Right lobe of liver (tissue), 4 donors: ENCODE measurements around the gene DCAF17.

Experiments used
- POLR2A ChIP-seq: fragments of 450-650 bp; IDR thresholded peaks from one replicate; pipeline ENCODE4 v1.6.1; 2017; ENCODE audit warnings: antibody characterized with exemption, mild to moderate bottlenecking
- TF ChIP-seq, protein P1 (sequence below), 4 donors: fragments of 200-600 bp in 3 of 4; fragments of 450-650 bp in 1 of 4; IDR thresholded peaks; one replicate each; pipeline versions ENCODE4 v1.5.1 to v1.8.0; 2016 to 2022; ENCODE audit warnings: antibody characterized with exemption in 4 of 4, mild to moderate bottlenecking in 2 of 4
- donor health status: DM: no; HTN: no; CAD: no.
- donor health status: DM: no; HTN: no; CAD: no.
- donor health status: DM: no; HTN: yes; CAD: no.

DNA sequence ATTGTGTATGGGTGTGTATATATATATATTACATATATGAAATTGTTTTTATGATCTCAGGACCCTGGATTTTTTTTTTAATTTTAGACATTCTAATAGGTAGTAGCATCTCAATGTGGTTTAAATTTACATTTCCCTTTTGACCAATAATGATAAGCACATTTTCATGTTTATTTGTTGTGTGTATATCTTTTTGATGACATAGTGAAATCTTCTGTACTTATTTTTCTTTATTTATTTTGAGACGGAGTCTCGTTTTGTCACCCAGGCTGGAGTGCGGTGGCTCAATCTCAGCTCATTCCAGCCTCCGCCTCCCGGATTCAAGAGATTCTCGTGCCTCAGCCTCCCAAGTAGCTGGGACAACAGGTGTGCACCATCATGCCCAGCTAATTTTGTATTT is 53.2 kb downstream of the DCAF17 start:
- TF ChIP-seq, protein P1, sequence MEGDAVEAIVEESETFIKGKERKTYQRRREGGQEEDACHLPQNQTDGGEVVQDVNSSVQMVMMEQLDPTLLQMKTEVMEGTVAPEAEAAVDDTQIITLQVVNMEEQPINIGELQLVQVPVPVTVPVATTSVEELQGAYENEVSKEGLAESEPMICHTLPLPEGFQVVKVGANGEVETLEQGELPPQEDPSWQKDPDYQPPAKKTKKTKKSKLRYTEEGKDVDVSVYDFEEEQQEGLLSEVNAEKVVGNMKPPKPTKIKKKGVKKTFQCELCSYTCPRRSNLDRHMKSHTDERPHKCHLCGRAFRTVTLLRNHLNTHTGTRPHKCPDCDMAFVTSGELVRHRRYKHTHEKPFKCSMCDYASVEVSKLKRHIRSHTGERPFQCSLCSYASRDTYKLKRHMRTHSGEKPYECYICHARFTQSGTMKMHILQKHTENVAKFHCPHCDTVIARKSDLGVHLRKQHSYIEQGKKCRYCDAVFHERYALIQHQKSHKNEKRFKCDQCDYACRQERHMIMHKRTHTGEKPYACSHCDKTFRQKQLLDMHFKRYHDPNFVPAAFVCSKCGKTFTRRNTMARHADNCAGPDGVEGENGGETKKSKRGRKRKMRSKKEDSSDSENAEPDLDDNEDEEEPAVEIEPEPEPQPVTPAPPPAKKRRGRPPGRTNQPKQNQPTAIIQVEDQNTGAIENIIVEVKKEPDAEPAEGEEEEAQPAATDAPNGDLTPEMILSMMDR (IDR thresholded peaks at IDR 0.05) = no peak
- TF ChIP-seq POLR2A = no peak
